HG02840 (cell line): ENCODE data around the gene ACAD11.

Experiments
- ATAC-seq: cut with Tn5 transposase; IDR thresholded peaks from one replicate; pipeline ENCODE4 v1.9.1; 2021; ENCODE audit warnings: mild to moderate bottlenecking, moderate library complexity, moderate number of reproducible peaks; ENCODE audit not compliant: unreplicated experiment, low FRiP score

Gene ACAD11, protein sequence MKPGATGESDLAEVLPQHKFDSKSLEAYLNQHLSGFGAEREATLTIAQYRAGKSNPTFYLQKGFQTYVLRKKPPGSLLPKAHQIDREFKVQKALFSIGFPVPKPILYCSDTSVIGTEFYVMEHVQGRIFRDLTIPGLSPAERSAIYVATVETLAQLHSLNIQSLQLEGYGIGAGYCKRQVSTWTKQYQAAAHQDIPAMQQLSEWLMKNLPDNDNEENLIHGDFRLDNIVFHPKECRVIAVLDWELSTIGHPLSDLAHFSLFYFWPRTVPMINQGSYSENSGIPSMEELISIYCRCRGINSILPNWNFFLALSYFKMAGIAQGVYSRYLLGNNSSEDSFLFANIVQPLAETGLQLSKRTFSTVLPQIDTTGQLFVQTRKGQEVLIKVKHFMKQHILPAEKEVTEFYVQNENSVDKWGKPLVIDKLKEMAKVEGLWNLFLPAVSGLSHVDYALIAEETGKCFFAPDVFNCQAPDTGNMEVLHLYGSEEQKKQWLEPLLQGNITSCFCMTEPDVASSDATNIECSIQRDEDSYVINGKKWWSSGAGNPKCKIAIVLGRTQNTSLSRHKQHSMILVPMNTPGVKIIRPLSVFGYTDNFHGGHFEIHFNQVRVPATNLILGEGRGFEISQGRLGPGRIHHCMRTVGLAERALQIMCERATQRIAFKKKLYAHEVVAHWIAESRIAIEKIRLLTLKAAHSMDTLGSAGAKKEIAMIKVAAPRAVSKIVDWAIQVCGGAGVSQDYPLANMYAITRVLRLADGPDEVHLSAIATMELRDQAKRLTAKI

DNA sequence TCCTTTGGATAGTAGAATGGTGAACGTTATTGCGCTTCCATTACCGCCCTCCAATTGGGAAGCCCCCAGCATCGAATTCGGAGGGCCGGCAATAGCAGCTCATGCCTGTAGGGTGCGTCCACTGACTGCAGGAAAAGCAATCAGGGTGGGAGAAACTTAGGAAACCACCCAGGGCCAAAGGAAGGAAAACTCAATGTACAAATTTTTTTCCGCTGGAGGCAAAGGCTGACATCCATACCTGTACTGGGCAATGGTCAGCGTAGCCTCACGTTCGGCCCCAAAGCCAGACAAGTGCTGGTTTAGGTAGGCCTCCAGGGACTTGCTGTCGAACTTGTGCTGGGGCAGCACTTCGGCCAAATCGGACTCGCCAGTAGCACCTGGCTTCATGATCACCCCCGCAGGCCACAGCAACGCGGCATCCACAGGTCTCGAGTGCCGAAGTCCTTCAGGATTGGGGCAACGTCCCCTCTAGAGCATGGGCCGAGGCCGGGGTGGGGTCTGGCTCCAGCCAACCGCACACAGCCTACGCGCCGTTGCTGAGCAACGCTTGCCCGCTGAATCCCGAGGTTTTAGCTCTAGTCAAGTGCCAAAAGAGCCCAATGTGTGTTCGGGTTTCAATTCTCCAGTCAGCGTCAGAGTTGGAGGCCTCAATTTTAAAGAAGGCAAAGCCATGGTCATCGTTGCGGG, at the start of gene ACAD11:
Gene ACAD11 (minus strand): TSS at position 445 of the 687 bp plus-strand sequence. CDS start 58 bp downstream, at position 387.
- peak; percentile 58 for ATAC-seq

DNA sequence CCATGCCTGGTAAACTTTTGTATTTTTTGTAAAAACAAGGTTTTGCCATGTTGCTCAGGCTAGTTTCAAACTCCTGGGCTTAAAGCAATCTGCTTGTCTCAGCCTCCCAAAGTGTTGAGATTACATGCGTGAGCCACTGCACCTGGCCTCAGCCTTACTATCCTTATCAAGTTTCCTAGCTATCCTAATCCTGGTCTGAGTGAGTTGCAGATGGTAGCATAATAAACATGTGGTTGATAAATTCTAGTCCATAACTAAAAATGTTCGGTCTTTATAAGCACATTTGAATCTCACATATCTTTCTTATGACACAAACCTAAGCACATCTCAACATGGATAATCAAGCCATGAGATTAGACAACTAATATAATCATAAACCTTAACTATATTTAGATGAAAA, 44.1 kb upstream of the ACAD11 start:
- ATAC-seq, result no peak

DNA sequence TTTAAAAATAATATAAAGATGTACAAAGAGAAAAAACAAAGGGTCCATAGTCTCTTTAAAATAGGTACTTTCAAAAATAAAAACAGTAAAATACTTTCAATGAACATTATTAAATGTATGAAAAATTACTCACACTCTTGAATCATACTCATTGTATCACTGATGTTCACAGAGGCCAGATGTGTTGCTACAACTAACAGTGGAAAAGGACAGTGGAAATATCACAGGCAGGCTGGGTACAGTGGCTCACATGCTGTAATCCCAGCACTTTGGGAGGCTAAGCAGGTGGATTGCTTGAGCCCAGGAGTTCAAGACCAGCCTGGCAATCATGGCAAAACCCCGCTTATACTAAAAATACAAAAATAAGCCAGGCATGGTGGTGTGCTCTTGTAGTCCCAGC, 35.8 kb upstream of the ACAD11 start:
- no peak for ATAC-seq

DNA sequence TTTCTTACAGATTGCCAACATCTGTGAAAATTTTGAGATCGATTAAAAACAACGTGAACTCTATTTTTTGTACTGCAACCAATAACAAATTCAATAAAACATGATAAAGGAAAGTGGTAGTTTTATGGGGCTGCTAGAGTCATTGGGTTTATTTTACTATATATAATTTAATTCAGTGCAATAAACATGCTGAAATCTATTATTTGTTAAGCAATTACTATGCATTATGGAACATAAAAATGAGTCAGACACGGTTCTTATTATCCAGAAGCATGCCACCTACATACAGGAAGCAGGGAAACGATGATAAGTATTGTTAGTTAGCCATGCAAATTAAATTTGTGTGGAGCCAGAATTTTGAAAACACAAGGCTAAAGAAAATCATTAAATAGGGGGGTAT, 35.4 kb upstream of the ACAD11 start:
- ATAC-seq, result no peak

DNA sequence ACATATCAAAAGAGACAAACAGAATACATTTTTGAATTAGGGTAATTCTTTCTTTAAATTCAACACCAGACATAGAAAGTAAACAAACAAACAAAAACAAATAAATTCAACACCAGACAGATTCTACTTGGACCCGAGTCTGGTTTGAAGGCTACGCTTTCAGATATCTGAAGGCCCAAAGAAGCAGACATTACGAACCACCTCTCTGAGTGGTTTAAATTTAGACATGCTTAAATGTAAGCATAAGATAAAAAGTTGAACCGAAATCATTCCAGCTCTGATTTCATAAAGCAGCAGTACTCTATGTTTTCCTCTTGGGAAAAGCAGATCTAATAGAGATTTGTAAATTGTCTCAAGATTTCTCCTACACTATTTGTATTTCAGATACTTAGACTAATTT, 30.4 kb upstream of the ACAD11 start:
- ATAC-seq, result no peak

DNA sequence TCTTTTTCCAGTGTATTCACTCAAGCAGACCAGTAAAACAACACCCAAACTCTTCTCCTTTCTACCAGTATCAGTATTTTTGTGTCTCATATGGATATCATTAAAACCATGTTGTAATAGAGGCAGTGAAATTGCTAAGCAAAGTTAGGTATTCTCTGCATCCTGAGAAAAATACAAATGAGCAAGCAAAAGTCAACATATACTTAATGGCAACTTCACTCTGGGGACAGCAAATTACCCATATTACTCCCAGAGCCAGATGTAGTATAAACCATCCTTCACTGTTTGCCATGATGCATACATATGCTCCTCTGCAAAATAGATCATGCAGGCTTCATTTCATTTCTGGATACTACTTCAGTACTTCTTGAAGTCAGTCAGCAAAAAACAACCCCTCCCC, 22.6 kb upstream of the ACAD11 start:
- ATAC-seq, result no peak

DNA sequence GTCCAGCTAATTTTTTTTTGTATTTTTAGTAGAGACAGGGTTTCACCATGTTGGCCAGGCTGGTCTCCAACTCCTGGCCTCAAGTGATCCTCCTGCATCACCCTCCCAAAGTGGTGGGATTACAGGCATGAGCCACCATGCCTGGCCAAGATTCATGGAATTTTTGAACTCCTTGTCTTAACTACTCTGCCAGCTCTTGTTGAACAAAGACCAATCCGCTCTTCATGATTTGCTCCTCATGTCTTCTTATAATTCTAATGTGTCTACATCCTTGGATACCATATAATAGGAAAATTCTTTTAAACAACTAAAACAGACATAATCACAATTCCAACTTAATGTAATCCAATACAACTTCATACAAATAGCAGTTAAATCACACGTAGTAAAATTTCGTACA, 21.8 kb upstream of the ACAD11 start:
- no peak for ATAC-seq

DNA sequence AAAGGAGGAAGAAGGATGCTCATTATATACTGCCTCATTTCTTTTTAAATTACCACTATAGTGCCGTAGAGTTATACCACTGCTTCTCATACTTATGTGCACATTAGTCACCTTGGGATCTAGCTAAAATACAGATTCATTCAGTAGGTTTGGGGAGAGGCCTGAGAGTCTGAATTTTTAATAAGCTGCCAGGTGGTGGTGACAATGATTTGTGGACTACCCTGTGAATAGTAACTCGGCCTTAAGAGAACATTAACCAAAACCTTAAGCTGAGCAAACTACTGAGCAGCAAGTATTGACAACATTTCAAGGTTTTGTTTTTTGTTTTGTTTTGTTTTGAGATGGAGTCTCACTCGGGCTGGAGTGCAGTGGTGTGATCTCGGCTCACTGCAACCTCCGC, 20.3 kb upstream of the ACAD11 start:
- no peak for ATAC-seq

DNA sequence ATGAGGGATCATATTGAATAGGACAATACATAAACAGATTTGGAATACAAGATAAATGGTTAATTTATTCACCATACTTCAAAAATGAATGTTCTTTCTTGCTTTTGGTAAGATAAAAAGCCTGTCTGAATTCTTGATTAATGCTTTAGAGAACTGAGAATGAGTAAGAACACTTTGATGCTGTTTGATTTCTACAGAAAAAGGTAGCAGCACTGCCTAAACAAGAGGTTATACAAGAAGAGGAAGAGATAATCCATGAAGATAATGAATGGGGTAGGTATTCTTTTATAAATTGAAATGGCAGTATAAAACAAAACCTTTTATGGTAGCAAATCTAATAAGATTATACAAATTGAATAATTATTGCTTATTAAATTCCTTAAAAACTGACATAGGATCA, 15.8 kb upstream of the ACAD11 start:
- ATAC-seq, result no peak

DNA sequence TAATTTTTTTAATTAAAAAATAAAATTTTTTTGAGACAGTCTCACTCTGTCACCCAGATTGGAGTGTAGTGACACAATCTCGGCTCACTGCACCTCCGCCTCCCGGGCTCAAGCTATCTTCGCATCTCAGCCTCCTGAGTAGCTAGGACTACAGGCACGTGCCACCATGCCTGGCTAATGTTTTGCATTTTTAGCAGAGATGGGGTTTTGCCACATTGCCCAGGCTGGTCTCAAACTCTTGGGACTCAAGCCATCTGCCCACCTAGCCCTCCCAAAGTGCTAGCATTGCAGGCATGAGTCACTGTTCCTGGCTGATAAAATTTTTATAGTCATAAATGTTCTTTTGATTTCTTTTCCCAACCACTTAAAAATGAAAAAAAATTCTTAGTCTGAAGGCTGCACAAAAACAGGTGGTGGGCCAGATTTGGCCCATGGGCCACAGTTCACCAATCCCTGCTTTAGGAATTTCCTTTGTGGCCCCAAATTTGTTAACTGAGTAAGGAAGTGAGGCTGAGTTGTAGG, 9.7 kb upstream of the ACAD11 start:
- ATAC-seq, result no peak

DNA sequence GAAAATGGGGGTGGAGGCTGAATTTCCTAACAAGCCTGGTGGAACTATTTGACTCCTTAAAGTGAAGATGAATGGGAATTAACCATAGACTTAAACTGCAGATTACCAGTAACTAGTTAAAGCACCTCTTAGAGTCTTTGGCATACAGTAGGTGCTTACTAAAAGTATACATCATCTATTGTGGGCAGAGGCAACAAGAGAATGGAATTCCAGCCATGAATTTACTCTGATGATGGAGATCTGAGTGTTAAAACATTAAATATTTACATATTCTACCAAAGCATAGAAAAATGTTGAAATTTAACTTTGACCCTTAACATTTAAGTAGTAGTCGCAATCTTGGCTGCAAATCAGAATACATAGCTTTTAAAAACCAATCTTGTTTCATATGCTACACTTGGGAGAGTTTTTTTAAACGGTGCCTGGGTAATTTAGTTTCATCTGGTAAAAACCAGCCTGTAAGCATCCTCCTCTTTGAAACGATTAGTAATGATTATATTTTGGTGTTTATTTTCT, 5.7 kb upstream of the ACAD11 start:
- no peak for ATAC-seq

DNA sequence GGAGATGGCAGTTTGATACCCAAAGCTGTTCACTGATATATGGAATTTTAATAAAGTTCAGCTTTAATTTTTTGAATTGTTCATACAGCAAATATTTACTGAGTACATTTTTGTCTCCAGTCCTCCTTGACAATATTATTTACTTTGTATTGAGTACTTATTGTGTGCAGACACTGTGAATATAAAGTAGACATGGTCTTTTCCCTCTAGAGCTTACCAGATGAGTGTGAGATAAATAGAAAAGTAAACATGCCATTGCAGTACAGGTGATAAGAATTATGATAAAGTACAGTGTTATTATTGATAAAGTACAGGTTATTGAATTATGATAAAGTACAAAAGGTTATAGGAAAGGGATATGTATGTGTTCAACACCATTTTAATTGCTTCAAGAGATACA, 2.6 kb upstream of the ACAD11 start:
- ATAC-seq, result no peak

DNA sequence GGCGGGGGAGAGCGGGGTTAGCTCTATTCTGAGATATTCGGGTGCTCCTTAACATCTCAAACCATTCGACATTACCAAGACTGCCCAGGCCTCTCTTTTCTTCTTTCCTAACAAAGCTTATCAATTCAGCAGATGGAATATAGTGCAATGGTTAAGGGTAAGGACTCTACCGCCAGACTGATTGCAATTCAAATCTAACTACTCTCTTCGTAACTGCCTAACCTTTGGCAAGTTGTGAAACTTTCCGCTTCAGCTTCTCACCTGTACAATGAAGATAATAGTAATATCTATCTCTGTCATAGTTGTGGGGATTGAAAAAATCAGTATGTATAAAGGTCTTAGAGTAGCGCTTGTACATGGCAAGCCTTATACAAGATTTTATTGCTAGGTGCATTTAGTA, 1.5 kb upstream of the ACAD11 start:
- no peak for ATAC-seq

DNA sequence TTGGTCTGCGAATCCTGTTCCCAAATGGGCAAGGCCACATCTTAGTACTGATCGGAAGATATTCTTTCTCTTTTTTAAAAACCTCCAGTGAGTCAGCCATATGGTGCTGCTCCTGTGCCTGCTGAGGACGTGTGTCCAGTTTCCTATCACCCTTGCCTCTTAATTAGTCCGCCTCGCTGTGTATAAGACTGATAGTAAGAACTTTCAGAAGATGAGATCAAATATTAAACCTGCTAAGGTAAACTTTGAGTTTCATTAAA, 1.1 kb upstream of the ACAD11 start:
- peak; percentile 7 for ATAC-seq

DNA sequence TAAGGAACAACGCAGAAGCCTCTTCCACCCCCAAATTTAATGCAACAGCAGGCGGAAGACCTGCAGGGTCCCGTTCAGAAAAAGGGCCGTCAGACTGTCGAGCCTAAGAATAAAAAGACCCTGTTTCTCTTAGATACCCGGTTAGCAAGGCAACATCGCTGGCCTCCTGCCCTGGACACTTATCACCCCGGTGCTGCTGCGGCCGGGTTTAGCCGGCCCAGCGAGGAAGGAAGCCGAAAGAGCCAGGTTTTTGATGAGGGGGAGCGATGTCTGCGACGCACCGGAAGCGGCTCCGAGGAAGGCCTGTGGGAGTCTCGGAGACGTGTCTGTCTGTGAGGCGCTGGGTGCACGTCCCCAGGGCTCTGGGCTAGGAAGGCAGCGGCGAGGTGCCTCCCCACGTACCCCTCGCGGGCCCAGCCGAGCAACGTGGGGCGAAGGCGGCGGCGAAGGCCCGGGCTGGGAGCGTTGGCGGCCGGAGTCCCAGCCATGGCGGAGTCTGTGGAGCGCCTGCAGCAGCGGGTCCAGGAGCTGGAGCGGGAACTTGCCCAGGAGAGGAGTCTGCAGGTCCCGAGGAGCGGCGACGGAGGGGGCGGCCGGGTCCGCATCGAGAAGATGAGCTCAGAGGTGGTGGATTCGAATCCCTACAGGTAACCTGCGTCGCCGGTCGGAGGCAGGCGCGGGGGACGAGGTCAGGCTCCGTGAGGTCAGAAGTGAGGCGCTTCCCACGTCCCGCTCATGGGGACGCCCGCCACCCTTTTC, 622 bp upstream of the ACAD11 start, which contains the start of gene UBA5:
Gene UBA5 (plus strand): TSS at position 278 of the 759 bp plus-strand sequence. CDS start 209 bp downstream, at position 487.
- peak; percentile 71 for ATAC-seq

DNA sequence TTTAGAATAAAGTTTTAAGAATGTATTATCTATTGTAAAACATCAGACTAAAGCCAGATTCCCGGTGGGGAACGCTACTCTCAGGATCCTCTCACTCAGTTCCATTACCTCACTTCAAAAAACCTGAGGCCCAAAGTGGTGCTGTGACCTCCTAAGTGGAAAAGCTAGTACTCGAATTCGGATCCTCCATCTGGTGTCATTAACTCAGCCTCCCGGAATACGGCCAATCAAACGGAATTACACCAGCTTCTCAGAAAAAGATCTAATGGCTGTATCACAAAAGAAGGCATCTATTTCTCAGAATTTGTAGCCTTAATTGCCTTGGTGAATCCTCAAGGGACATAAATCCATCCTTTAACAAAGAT, 627 bp downstream of the ACAD11 start:
- no peak for ATAC-seq

DNA sequence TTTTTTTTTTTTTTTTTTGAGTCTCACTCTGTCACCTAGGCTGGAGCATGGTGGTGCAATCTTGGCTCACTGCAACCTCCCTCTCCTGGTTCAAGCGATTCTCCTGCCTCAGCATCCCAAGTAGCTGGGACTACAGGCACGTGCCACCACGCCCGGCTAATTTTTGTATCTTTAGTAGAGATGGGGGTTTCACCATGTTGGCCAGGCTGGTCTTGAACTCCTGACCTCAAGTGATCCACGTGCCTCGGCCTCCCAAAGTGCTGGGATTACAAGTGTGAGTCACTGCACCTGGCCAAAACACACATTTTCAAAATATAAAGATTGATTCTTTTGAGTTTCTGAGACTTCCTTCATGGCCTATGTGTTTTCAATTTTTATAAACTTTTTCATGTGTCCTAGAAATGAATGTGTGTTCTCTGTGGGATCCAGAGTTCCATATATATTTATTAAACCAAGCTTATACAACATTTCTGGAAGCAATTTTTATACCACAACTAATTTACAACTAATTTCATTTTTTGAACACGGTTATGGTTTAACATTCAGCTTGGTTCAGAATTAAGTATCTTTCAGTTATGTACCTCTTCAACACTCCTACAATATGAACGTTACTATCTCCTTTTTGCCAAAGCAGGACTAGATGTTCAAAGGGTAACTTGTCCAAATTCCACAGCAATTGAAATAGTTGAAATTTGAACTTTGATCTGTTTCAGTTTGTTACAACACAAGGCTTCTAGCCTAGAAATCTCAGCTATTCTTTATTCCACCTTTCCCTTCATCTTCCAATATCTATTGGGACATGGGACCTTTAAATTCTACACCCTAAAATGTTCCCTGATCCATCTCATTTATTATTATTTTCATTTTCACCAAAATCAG, 1.5 kb downstream of the ACAD11 start:
- ATAC-seq, result no peak

DNA sequence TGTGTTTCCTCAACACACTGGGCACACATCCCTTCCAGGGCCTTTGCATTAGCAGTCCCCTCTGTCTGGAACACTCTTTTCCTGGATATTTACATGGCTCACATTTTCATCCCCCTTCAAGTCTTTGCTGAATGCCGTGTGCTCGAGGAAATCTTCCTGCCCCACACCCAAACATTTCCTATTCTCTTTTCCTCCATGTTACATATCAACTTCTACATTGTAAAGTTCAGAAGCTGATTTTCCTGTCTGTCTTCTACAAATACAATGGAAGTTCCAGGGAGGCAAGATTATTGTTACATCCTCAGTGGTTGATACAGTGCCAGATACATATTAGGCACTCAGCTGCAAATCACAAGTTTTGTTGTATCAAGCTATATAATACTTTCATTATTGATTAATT, 4.1 kb downstream of the ACAD11 start:
- no peak for ATAC-seq

DNA sequence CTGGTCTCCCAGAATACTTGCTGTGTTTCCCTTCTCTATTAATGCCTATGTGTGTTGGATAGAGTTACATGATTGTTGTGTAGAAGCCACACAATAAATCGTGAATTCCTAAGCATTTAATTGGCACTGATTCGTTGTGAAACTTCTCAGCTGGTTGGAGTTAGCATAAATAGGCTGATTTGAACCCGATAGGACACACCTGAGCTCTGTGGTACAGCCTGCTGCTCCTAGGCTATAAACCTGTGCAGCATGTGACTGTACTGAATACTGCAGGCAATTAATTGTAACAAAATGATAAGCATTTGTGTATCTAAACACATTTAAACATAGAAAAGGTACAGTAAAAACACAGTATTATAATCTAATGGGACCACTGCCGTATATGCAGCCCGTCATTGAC, 4.9 kb downstream of the ACAD11 start:
- no peak for ATAC-seq
